ENCODE measurements around the gene ESYT1. TPM values are rescaled to one million over a fixed set of nuclear protein-coding genes. Genes with fewer than 3 reads are reported as not detected.

The ESYT1 gene
- total and polyA plus RNA-seq, 9 of the 15 experiments (the other 6 are each of a cell fraction or from before 2014, with no cell fraction given), result 132 to 420 (median 164) TPM

GRCh38 chr12:56116267-56117081, 11.6 kb upstream of the ESYT1 start, which contains the start of gene RPL41 (continued):
- TF ChIP-seq EP300 (IDR thresholded peaks at IDR 0.05; ENCODE audit: low read length) (no peak; the same call in 1 of the 2 replicates), NFIC (IDR thresholded peaks at IDR 0.05) (peak; percentile 75), ELF2 (CRISPR knock-in tag; IDR thresholded peaks at IDR 0.05) (0 out of 2 replicates have a peak, but pooled peaks have one; percentile 38), GTF3C2 (IDR thresholded peaks at IDR 0.05; ENCODE audit: borderline replicate concordance, extremely low read depth, insufficient read length) (no peak), MIER1 (IDR thresholded peaks at IDR 0.05; ENCODE audit: low read depth) (peak; percentile 75), ZNF384 (IDR thresholded peaks at IDR 0.05; ENCODE audit: low read depth, low read length) (no peak; the same call in 1 of the 2 replicates), EP400 (IDR thresholded peaks at IDR 0.05) (peak; percentile 99), HNRNPLL (IDR thresholded peaks at IDR 0.05; ENCODE audit: low read depth, low read length, poor library complexity, severe bottlenecking) (peak; percentile 25), MXI1 (IDR thresholded peaks at IDR 0.05; ENCODE audit: low read depth, low read length) (no peak), RFX5 (IDR thresholded peaks at IDR 0.05; ENCODE audit: low read depth, low read length) (no peak), MXD1 (CRISPR knock-in tag; IDR thresholded peaks at IDR 0.05; ENCODE audit: borderline replicate concordance, poor library complexity, severe bottlenecking) (peak; percentile 39), ZFX (CRISPR knock-in tag; IDR thresholded peaks at IDR 0.05) (peak; percentile 81), RCOR1 (IDR thresholded peaks at IDR 0.05; ENCODE audit: borderline replicate concordance in 1 of 2, low read depth in 2 of 2, low read length in 2 of 2) (no peak), ZNF175 (CRISPR knock-in tag; IDR thresholded peaks at IDR 0.05; ENCODE audit: low read depth) (peak; percentile 73; the same call in 1 of the 2 replicates), ZBTB8A (IDR thresholded peaks at IDR 0.05; ENCODE audit: partially characterized antibody) (no peak), PHF8 (IDR thresholded peaks at IDR 0.05; ENCODE audit: borderline replicate concordance, low read length) (peak; percentile 96), GTF2F1 (IDR thresholded peaks at IDR 0.05; ENCODE audit: low read depth, low read length) (peak; percentile 96), PRPF4 (IDR thresholded peaks at IDR 0.05; ENCODE audit: insufficient read depth, low read depth, low read length, poor library complexity, severe bottlenecking) (no peak), CC2D1A (IDR thresholded peaks at IDR 0.05) (peak; percentile 18; the same call in 1 of the 2 replicates), ZNF280B (CRISPR knock-in tag; IDR thresholded peaks at IDR 0.05) (no peak), MCM3 (IDR thresholded peaks at IDR 0.05) (no peak), COPS2 (conservative IDR thresholded peaks at IDR 0.05) (no peak)

Data from K562 (cell line).